WTC11 (cell line): Measurements from ENCODE around the gene BTF3.

Experiments
- CBFB ChIP-seq: sonication (generic); formaldehyde crosslinking; IDR thresholded peaks from 2 replicates; pipeline ENCODE4 v1.8.1; 2022; ENCODE audit warnings: mild to moderate bottlenecking, low read depth, missing genetic modification reagents
- FOXJ3 ChIP-seq: sonication (generic); formaldehyde crosslinking; IDR thresholded peaks from 2 replicates; pipeline ENCODE4 v1.9.0; 2021; ENCODE audit warnings: missing genetic modification reagents, mild to moderate bottlenecking, borderline replicate concordance
- FOXK1 ChIP-seq: sonication (generic); formaldehyde crosslinking; IDR thresholded peaks from 2 replicates; pipeline ENCODE4 v1.8.0; 2022; ENCODE audit warnings: mild to moderate bottlenecking, moderate library complexity, missing genetic modification reagents
- MAX ChIP-seq: sonication (generic); formaldehyde crosslinking; IDR thresholded peaks from 2 replicates; pipeline ENCODE4 v1.8.0; 2022; ENCODE audit warnings: mild to moderate bottlenecking, missing genetic modification reagents
- NR3C1 ChIP-seq: sonication (generic); formaldehyde crosslinking; conservative IDR thresholded peaks from 2 replicates; pipeline ENCODE4 v1.8.1; 2023; ENCODE audit warnings: low read depth, mild to moderate bottlenecking, missing genetic modification reagents
- SP1 ChIP-seq: sonication (generic); formaldehyde crosslinking; conservative IDR thresholded peaks from 2 replicates; pipeline ENCODE4 v1.8.1; 2022; ENCODE audit warnings: missing genetic modification reagents
- ZNF138 ChIP-seq: sonication (generic); formaldehyde crosslinking; conservative IDR thresholded peaks from 2 replicates; pipeline ENCODE4 v1.8.1; 2022; ENCODE audit warnings: mild to moderate bottlenecking, moderate library complexity, missing genetic modification reagents
- TF ChIP-seq, protein P1 (sequence below): sonication (generic); formaldehyde crosslinking; IDR thresholded peaks from 2 replicates; pipeline ENCODE4 v1.8.1; 2023; ENCODE audit warnings: mild to moderate bottlenecking, missing genetic modification reagents, moderate library complexity

DNA sequence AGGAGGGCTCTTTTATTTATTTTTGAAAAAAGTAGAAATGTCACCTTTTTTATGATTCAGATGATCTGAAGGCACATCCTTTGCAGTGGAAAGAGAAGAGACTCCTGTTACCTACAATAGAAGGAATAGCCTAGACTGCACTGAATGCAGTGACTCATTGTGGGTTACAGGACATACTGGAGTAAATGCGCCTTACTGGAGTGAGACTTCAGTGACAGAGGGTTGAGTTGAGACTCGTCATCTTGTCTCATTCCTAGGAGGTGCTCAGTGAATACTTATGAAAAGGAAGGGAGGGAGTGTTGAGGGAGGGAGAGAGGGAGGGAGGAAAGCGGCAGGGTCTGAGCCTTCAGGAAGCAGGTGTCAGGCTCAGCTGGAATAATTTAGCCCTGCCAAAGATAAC, 42.0 kb downstream of the BTF3 start:
- TF ChIP-seq SP1 (CRISPR knock-in tag) (no peak), MAX (CRISPR knock-in tag) (no peak), NR3C1 (CRISPR knock-in tag) (no peak), CBFB (no peak), FOXK1 (CRISPR knock-in tag) (no peak), ZNF138 (no peak), FOXJ3 (no peak)
- TF ChIP-seq, protein P1, sequence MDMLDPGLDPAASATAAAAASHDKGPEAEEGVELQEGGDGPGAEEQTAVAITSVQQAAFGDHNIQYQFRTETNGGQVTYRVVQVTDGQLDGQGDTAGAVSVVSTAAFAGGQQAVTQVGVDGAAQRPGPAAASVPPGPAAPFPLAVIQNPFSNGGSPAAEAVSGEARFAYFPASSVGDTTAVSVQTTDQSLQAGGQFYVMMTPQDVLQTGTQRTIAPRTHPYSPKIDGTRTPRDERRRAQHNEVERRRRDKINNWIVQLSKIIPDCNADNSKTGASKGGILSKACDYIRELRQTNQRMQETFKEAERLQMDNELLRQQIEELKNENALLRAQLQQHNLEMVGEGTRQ, result no peak
